GM21786 (cell line): ENCODE data around the gene ADD3.

Experiments
- ATAC-seq: cut with Tn5 transposase; IDR thresholded peaks from one replicate; pipeline ENCODE4 v1.9.1; 2021; ENCODE audit not compliant: unreplicated experiment

The ADD3 gene

DNA sequence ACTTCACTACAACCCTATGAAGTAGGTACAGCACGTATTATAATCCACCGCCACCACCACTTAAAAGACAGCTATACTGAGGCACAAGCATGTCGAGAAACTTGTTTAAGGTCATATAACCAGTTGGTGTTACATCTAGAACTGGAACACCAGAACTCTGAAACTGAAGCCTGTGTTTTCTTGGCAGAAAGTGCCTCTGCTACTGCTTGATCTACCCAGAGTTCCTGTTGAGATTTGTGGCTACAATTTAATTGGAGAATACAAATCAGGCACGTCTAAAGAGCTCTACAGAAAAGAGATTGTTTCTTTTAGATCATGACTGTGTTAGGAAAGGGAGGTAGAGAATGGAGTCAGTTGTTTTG, 4.3 kb upstream of the ADD3 start:
- ATAC-seq, result no peak

DNA sequence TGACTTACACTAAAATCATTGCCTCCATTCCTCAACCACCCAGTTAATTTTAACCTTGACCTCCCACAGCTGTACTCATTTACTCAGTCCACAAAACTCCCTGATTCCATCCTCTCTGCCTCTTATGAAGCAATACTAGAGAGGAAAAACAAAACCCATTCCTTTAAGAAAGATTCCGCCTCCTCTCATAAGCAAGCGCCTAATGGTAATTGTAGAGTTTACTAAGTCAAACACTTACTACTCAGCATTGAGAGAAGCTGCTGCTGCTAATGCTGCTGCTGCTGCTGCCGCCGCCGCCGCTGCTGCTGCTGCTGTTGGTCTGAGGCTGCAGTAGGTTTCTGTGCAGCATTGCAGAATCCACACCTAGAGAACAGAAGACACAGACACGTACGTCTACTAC, 2.1 kb upstream of the ADD3 start:
- ATAC-seq, result no peak

DNA sequence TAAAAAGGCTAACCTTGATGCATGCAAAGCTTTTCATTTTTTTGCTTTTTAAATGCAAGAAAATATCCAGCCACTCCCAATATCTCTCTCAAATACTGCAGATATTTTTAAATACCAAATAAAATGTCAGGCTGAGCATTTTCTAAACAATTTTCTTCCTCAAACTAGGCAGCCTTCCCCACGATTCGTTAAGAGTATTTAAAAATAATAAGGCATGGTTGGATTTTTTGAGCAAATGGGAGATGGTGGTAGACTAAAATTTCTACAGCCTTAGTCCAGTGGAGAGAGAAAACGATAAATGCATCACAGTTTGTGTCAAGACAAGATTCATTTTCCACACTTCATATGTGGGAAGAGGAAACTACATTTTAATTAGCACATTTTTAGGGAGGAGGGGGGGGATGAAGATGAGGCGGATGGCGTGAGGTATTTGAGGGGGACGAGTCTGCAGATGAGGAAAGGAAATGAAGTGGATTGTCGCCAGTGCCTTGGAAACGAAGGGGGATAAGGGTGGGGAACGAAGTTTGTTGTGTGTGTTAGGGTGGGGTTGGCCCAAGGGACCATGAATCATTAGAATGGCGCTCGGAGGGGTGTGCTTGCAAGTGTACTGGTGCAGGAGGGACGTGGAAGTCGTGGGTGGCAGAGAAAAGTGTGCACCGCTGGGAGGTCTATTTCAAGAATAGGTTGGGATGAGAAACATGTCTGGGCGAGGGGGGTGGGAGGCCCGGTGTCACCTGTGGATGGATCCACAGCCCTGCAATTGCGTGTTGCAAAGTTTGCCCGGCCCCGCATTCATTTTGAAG, 1.2 kb upstream of the ADD3 start:
- ATAC-seq, result no peak

DNA sequence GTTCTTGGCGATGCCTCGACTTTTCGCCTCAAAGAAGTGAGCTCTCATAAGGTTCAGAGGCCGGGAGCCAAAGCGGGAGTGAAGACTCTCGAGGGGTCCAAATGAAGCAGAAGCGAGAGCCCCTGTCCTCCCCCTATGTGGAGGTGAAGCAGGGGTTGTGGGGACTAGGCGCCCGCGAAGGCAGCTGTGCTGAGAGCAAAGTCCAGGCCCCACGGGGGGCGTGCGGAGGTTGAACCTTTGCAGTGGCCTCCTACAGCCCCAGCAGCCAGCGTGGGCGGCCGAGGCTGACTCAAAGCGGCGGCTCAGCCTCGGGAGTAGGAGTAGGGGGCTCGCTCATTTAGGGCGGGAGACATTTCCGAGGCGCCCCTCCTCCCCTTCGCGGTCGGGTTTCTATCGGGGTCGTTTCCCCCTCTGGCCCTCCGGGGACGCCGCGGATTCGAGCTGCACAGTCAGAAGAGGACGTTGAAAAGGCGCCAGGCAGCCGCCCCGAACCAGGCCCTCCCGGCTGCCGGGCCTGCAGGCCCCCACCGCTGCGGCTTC, 553 bp upstream of the ADD3 start:
- peak; percentile 26 for ATAC-seq

DNA sequence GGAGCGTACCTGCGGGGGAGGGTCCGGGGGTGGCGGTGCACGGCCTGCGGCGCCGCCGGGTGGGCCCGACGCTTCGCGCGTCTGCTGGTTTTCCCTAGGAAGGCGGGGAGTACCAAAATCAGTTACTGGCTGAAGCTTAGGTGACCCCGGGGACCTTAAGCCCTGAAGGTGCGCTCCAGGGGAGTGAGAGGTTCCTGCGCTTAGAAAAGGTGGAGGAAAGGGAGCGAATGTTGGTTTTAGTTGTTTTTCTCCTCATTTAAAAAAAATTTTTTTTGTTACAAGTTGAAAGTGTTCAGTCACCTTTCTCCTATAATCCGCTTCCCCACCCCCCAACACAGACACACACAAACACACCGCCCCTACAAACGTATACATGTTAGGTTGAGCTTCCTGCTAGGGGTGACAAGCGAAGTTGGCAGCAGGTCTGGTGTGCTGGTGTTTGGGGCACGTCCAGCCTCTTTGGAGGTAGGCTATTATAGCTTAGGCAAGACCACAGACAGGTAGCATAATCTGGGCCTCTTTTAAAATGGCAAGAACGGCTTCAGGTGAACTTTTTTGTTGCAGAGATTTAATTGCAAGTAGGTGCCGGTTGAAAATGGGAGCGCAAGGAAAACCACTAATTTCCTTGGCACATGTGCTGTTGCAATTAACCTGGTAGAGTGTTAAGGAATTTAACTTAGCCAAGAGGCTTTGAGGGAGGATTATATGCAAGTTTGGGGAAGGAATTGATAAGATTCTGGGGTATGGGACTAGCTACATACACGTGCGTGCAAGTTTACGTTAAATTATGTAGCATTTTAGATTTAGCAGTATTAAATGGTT, 945 bp downstream of the ADD3 start:
- ATAC-seq, result peak; percentile 19

DNA sequence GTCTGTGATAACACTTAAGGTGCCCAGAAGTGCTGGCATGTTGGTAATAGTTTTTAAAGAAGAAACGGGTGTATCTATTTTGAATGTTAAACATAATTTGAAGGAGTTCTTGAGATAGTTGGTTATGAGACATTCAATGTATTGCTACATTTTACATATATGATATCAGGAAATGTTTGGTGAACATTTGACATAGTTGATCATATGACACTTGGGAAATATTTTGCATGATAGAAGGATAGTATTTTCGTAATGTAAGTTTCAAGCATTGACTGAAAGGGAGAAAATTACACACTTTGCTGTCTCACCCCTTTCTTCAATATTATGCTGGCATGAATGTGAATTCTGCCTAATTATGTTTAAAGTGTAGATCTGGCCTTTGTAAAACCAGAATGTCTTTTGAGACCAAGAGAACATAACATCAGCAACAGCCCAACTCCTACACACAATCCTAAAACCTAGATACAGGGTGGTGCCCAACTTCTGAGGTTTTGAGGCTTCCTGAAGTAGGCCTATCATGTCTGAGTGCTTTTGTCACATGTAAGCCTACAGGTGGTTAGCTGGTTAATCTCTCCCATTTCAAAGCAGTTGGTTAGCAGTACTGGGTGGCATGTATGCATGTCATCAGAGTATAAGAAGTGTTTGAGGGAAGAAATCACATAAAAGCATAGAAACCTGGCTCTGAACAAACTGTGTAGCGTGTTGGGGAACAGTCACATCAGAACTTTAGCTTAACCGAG, 2.1 kb downstream of the ADD3 start:
- ATAC-seq, result peak; percentile 33

DNA sequence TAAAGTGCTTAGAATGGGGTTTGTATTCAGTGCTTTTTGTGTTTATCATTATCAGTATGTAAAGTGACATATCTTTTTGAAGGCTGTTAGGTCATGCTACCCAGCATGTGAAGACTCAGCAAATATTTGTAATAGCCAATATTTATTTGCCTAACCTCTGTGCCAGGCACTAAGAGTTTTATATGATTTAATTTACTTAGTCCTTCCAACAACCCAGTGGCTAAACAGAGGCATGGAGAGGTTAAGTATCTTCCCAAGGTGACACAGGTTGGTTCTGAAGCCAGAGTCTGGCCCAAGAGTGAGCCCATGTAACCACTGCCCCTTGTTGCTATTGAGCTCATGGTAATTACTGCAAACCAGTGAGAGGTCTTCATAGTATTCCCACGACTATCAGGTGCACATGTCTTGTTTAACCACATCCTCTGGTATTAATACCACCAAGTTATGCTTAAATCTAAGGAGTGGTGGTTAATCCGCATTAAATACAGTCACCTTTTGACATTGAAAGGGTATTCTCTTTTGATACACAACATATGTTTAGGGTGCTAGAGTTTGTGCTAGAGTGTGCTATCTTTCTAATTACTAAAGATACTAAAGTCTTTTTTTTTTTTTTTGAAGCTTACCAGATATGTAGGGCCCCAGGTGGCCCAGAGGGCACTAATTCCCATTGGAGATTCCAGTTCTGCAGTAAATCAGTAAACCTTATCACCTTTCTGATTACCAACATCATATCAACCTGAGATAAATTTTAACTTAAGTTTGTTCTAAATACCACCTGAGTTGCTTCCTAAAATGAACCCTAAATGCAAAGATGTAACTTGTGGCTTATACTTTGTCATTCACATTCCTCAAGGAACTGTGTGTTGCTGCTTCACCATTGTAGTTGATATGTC, 2.9 kb downstream of the ADD3 start:
- no peak for ATAC-seq

DNA sequence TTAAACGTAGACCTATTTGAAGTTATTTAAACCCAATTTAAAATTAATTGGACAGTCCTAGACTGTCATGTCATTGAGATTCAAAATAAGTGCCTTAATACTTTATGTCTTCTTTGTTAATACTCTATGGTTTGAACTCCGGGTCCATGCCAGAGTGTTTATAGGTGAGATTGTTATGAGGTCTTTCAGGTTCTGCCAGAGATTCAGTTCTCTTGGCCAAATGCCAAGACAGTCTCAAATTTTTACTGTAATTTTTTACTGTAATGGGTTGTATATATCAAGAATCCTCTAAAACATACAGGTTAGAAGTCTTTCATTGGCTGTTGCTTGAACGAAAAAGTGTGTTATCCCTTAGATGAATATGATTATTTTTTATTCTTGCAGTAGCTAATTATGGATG, 3.9 kb downstream of the ADD3 start:
- ATAC-seq, result no peak

DNA sequence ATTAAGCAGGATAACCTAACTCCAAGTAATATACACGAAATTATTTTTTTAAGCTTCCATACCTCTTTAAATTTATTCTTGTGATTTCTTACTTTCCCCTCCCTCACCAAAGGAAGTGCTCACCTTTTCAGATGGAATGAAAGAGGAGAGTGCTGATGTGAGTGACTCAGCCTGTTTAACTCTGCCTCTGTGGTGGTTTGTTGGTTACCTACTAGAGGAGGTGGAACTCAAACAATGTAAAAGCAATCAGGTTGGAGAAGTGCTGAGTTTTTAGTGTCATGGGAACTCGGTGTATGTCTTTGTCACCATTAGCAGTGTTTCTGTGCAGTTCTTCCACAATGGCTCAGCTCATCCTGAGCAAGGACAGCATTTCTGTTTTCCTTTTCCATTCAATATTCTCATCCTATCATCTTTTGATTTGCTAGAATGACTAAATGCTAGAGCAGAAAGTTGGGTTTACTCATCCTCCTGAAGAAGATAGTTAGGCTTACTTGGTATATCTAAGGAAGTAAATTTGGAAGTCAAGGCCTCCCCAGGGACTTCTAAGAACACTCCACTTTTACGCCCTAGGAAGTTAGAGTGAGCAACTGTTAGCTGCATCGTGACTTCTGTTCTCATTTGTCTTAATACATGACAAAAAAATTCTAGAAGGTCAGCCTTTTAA, 6.0 kb downstream of the ADD3 start:
- no peak for ATAC-seq

DNA sequence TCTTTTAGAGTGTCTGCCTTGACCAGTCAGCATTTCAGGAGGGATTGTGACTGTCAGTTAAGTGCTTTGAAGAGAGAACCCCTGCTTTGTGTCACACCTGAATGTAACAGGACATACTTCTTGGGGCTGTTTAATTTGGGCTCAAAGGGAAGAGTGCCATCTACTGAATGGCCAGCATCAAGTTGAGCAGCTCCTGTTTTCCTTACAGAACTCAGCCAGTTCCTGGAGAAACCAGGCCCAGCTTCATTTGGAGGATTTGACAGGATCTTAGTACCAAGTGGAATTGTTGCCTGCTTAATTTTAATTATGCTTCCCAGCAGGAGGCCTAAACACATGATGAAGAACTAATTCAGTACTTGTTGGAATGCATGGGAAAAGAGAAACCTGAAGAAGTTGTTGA, 8.3 kb downstream of the ADD3 start:
- no peak for ATAC-seq

DNA sequence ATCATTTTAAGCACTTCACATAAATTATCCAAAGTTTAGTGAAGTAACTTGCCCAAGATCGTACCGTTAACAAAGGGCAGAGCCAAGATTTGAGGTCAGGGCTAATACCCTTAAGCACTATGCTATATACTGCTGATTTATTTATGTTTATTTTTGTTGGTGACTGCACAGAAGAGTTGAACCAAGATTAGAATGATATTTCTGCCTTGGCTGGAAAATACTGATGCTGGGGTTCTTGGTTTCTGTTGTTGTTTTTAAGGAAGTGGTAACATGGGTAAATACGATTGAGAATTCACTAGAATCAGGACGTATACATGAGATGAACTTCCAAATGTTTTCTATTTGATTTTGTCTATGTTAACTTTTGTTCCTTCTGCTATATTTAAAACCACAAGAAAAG, 9.3 kb downstream of the ADD3 start:
- no peak for ATAC-seq

DNA sequence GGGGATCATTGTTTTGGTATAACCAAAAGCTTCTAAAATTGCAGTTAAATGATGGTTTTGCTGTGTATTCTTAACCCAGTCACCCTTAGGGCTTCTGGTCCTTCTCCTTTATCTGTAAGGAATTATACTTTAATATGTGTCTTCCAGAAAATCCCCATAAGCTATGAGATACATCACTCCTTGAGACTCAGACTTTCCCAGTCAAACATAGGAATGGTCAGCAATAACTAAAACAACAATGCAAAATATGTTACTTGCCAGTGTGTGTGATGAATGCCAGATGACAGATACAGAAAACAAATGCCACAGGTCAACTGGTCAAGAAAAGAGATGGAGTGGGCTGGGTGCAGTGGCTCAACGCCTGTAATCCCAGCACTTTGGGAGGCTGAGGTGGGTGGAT, 10.1 kb downstream of the ADD3 start:
- ATAC-seq, result no peak

DNA sequence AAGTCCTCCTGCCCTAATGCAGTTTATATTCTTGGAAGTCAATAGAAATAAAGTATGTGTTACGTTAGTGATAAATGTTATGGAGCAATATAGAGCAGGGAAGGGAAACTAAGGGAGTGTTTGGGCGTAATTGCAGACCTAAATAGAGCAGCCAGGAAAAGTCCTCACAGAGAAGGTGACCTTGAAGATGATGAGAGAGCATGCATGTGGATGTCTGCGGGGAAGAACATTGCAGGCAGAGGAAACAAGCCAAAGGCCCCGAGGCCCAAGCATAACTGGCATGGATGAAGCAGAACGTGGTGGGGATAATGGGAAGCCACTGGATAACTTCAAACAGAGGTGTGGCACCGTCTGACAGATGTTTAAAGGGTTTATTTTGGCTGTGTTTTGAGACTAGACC, 12.5 kb downstream of the ADD3 start:
- ATAC-seq, result no peak

DNA sequence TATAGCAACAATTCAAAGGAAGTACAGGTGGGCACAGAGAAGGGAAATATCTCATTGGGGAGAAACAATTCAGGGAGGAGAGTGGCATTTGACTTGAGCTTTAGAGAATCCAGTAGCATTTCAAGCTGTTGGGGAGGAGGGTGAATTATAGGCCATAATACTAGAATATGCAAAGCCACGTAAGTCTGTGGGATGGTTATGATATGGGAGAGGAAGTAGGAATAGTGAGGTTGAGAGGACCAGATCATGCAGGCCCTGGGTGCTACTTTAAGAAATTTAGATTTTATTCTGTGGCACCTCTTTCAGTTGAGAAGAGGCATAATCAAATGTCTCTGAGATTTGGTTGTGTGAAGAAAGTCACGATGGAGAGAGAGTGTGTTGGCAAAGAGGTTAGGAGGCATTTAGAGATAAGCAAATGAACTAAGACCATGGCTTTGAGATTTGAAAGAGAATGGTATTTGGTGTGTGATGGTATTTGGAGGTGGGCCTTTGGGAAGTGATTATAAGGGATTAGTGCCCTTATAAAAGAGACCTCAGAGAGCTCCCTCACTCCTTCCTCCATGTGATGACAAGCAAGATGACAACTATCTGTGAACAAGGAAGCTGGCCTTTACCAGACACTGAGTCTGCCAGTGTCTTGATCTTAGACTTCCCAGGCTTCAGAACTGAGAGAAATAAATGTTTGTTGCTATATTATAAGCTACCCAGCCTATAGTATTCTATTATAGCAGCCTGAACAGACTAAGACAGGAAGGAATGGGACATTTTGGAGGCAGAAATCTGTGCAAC, 15.1 kb downstream of the ADD3 start:
- ATAC-seq, result no peak

DNA sequence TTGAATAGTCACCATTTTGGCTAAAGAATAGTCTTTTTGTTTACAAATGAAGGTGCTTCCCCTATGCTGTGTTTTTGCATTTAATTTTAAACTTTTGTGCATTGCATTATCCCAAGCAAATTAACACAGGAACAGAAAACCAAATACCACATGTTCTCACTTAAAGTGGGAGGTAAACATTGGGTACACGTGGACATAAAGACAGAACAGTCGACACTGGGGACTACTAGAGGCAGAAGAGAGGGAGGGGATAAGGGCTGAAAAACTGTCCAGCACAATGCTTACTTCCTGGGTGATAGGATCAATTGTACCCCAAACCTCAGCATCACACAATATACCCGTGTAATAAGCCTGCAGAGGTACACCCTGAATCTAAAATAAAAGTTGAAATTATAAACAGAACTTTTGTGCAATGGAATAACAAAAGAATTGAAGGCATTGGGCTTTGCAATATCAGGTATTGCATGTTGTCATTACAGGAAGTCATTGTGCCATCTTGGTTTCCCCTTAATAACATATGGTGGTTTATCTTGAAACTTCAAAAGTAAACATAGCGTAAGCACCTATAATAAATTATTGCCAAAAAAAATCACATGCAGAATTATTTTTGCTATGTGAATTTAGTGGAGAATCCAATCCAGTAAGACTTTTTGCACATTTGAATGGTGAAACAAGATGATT, 16.1 kb downstream of the ADD3 start:
- no peak for ATAC-seq

DNA sequence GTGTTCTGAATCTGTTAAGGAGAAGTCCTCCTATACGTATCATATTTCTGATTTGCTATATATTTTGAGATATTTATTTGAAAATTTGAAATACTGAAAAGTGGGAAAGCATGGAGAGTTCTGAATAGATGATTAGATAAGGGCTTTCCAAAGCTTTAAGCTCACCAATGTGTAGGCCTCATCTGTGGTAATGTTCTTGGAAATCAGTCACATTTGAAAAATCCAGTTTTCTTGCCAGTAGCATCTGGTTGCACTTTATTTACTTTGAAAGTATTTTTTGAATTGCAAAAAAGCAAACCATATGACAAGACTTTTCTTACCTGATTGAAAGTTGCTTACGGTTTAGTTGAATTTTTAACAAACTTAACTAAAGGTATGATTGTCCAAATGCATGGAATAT, 21.7 kb downstream of the ADD3 start:
- no peak for ATAC-seq

DNA sequence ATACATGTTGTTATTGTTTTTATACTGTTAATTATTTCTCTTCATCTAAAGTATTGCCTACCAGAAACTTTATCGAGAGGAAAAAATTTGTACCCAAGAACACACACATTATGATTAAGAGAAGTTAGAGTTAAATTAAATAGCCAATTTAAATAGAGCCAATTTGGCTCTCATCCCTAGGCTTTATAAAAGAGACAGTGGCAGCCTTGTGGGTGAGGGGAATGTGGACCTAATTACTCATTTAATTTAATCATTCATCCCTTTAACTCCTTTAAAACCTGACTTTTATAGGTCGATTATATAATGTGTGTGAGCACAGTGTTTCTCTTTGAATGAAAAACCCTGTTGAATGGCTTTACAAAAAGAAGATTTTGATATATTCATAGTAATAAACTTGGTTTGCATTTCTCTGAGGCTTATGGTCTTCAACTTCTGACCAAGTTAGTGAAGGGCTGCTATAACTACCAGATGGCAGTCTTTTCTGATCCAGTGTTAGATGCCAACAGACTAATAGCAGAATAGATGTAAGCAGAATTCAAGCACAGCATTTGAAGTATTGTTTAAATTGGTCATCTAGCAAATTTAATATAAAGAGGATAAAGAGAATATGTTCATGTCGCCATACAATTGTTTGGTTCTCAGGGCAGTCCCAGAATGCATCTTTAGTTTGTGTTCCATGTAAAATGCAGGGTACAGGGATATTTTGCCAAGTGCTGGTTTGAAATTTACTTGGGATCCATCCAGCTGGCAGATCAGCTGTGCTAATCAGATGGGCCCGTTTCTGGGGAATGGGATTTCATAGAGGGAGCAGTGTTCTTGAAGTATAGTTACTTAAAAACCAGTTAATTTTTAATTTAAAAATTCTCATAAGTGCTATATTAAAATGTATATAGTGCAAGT, 25.3 kb downstream of the ADD3 start:
- ATAC-seq, result no peak
